ENCODE results near the gene CDH4. TPM values are rescaled to one million over a fixed set of nuclear protein-coding genes. Genes with fewer than 3 reads are reported as not detected.

The CDH4 gene
- total RNA-seq, 1 experiment from 2014 or later: not detected

- intact Hi-C loops (cut with micrococcal nuclease; ENCODE audit: unreplicated experiment): no loop called here
- Histone ChIP-seq H3K27me3 (ENCODE audit: insufficient read depth, low read depth) (peaks cover 77% of the 10 kb centered on the region), H3K9me3 (ENCODE audit: insufficient read depth, low read depth) (no peaks in the 10 kb centered on the region), H3K4me1 (replicated peaks; ENCODE audit: insufficient read depth) (no peaks in the 10 kb centered on the region), H3F3A (ENCODE audit: insufficient read depth, low read depth) (no peaks in the 10 kb centered on the region), H4K20me1 (ENCODE audit: insufficient read depth) (no peaks in the 10 kb centered on the region), H3K4me3 (no peak overlapping the region), H3K4me2 (no peak overlapping the region), H3K9me2 (ENCODE audit: insufficient read depth) (no peaks in the 10 kb centered on the region), H2AFZ (no peak overlapping the region), H3K36me3 (ENCODE audit: low read depth) (no peaks in the 10 kb centered on the region), H3K27ac (no peak overlapping the region), H3K79me2 (ENCODE audit: low read depth) (no peaks in the 10 kb centered on the region)
- DNase-seq: no peak
- POLR2A ChIA-PET (ENCODE audit: unreplicated experiment): no interaction called here
- TF ChIP-seq EZH2 (IDR thresholded peaks at IDR 0.05; ENCODE audit: low read depth) (no peak), CTCF (conservative IDR thresholded peaks at IDR 0.05) (no peak)
- BruUV-seq (replicated peaks): no TSS peak
- CTCF ChIA-PET: no interaction called here
These were observed 707.0 kb downstream of the CDH4 start for GRCh38 chr20:61958773-61959700.

- Histone ChIP-seq H3K9me2 (ENCODE audit: insufficient read depth) (no peaks in the 10 kb centered on the region), H3K27ac (no peak overlapping the region), H3K36me3 (ENCODE audit: low read depth) (no peaks in the 10 kb centered on the region), H2AFZ (no peak overlapping the region), H3K9me3 (ENCODE audit: insufficient read depth, low read depth) (no peaks in the 10 kb centered on the region), H3K4me3 (no peak overlapping the region), H3K79me2 (ENCODE audit: low read depth) (no peaks in the 10 kb centered on the region), H3F3A (ENCODE audit: insufficient read depth, low read depth) (no peaks in the 10 kb centered on the region), H3K27me3 (ENCODE audit: insufficient read depth, low read depth) (peaks cover 59% of the 10 kb centered on the region), H3K4me1 (replicated peaks; ENCODE audit: insufficient read depth) (no peaks in the 10 kb centered on the region), H3K4me2 (no peak overlapping the region), H4K20me1 (ENCODE audit: insufficient read depth) (no peaks in the 10 kb centered on the region)
- intact Hi-C loops (cut with micrococcal nuclease; ENCODE audit: unreplicated experiment): no loop called here
- CTCF ChIA-PET: no interaction called here
- POLR2A ChIA-PET (ENCODE audit: unreplicated experiment): no interaction called here
- DNase-seq: no peak
- BruUV-seq (replicated peaks): no TSS peak
- TF ChIP-seq EZH2 (IDR thresholded peaks at IDR 0.05; ENCODE audit: low read depth) (no peak), CTCF (conservative IDR thresholded peaks at IDR 0.05) (no peak)
These were observed 708.8 kb downstream of the CDH4 start for GRCh38 chr20:61960836-61961235.

GRCh38 chr20:61963149-61963548 lies 711.1 kb downstream of the CDH4 start:
- H3K27me3 ChIP-seq (ENCODE audit: insufficient read depth, low read depth): peaks cover 36% of the 10 kb centered on the region
- no peak for TF ChIP-seq CTCF (conservative IDR thresholded peaks at IDR 0.05)
- TF ChIP-seq EZH2 (IDR thresholded peaks at IDR 0.05; ENCODE audit: low read depth): no peak
- H3K9me2 ChIP-seq (ENCODE audit: insufficient read depth): no peaks in the 10 kb centered on the region
- H3K9me3 ChIP-seq (ENCODE audit: insufficient read depth, low read depth): no peaks in the 10 kb centered on the region
- no peaks in the 10 kb centered on the region for H3K36me3 ChIP-seq (ENCODE audit: low read depth)
- ChIA-PET POLR2A (ENCODE audit: unreplicated experiment) (no interaction called here), CTCF (no interaction called here)
- H3F3A ChIP-seq (ENCODE audit: insufficient read depth, low read depth): no peaks in the 10 kb centered on the region
- BruUV-seq (replicated peaks): no TSS peak
- DNase-seq: no peak
- no peaks in the 10 kb centered on the region for H3K4me1 ChIP-seq (replicated peaks; ENCODE audit: insufficient read depth)
- no peak overlapping the region for H3K4me2 ChIP-seq
- no peak overlapping the region for H3K4me3 ChIP-seq
- H3K27ac ChIP-seq: no peak overlapping the region
- H2AFZ ChIP-seq: no peak overlapping the region
- intact Hi-C loops (cut with micrococcal nuclease; ENCODE audit: unreplicated experiment): no loop called here
- H4K20me1 ChIP-seq (ENCODE audit: insufficient read depth): no peaks in the 10 kb centered on the region
- no peaks in the 10 kb centered on the region for H3K79me2 ChIP-seq (ENCODE audit: low read depth)
